GM18508 (cell line): ENCODE measurements around the gene VNN1.
"Not testable (repeated sequence)": the region's sequence is repeated elsewhere in the genome, so short reads cannot be mapped to it uniquely, and the experiment has no call there.

ENCODE experiments used
- ATAC-seq: cut with Tn5 transposase; IDR thresholded peaks from one replicate; pipeline ENCODE4 v1.9.1; 2021; ENCODE audit warnings: moderate number of reproducible peaks; ENCODE audit not compliant: insufficient read depth, unreplicated experiment

The VNN1 gene

GRCh38 chr6:132675749-132676148 lies 38.1 kb downstream of the VNN1 start:
- ATAC-seq: no peak

- no peak for ATAC-seq
These were observed 38.9 kb downstream of the VNN1 start for GRCh38 chr6:132675002-132675401.

- ATAC-seq: no peak
These were observed 40.3 kb downstream of the VNN1 start for GRCh38 chr6:132673376-132674094.

GRCh38 chr6:132671295-132671694 lies 42.6 kb downstream of the VNN1 start:
- no peak for ATAC-seq

GRCh38 chr6:132669690-132670291 lies 44.1 kb downstream of the VNN1 start:
- no peak for ATAC-seq

GRCh38 chr6:132666118-132666517 lies 47.7 kb downstream of the VNN1 start:
- no peak for ATAC-seq

- ATAC-seq: no peak
These were observed 49.4 kb downstream of the VNN1 start for GRCh38 chr6:132664309-132665034.

GRCh38 chr6:132663661-132664060 lies 50.2 kb downstream of the VNN1 start:
- no peak for ATAC-seq

- ATAC-seq: no peak
These were observed 51.9 kb downstream of the VNN1 start for GRCh38 chr6:132661906-132662305.

GRCh38 chr6:132659082-132659481 lies 54.8 kb downstream of the VNN1 start, which contains the start of gene TAAR1:
TSS of gene TAAR1 (minus strand) at chr6:132659182. CDS start at chr6:132646003, 13,179 bp downstream.
- ATAC-seq: no peak

- no peak for ATAC-seq
These were observed 62.8 kb downstream of the VNN1 start for GRCh38 chr6:132651062-132651461.

- no peak for ATAC-seq
These were observed 63.4 kb downstream of the VNN1 start for GRCh38 chr6:132650429-132650828.

- no peak for ATAC-seq
These were observed 65.0 kb downstream of the VNN1 start for GRCh38 chr6:132648828-132649227.

- peak; percentile 87 for ATAC-seq
These were observed 65.5 kb downstream of the VNN1 start for GRCh38 chr6:132648356-132648755.

- ATAC-seq: no peak
These were observed 70.3 kb downstream of the VNN1 start for GRCh38 chr6:132643547-132643946.

- ATAC-seq: not testable (repeated sequence)
These were observed 76.7 kb downstream of the VNN1 start for GRCh38 chr6:132637135-132637534.

- ATAC-seq: not testable (repeated sequence)
These were observed 77.9 kb downstream of the VNN1 start for GRCh38 chr6:132635906-132636305.

GRCh38 chr6:132635288-132635687 lies 78.6 kb downstream of the VNN1 start:
- ATAC-seq: not testable (repeated sequence)

- no peak for ATAC-seq
These were observed 79.1 kb downstream of the VNN1 start for GRCh38 chr6:132634796-132635195.

- no peak for ATAC-seq
These were observed 80.5 kb downstream of the VNN1 start for GRCh38 chr6:132633362-132633761.
